ENCODE results near the gene VAPB.

DNA sequence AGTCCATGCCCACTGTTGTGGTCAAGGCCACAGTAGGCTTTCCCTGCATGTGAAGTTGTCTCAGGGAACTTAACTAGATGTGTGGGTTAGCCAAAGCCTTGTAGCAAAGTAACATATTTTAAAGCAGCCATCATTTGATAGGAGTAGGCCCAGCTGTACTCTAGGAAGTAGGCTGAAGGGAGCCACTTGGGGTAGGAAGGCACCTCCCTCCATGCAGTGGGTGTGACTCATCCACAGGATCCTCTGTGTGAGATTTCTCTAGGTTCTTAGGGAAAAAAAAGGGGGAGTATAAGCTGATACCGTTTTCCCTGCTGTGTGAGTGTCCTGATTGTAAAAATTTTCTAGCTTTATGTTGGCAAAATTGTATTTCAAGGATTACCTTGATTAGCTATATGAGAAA, 44.7 kb downstream of the VAPB start:
- TF ChIP-seq POLR2A (IDR thresholded peaks at IDR 0.05) (no peak), EP300 (IDR thresholded peaks at IDR 0.05) (no peak)
- TF ChIP-seq, protein P1, sequence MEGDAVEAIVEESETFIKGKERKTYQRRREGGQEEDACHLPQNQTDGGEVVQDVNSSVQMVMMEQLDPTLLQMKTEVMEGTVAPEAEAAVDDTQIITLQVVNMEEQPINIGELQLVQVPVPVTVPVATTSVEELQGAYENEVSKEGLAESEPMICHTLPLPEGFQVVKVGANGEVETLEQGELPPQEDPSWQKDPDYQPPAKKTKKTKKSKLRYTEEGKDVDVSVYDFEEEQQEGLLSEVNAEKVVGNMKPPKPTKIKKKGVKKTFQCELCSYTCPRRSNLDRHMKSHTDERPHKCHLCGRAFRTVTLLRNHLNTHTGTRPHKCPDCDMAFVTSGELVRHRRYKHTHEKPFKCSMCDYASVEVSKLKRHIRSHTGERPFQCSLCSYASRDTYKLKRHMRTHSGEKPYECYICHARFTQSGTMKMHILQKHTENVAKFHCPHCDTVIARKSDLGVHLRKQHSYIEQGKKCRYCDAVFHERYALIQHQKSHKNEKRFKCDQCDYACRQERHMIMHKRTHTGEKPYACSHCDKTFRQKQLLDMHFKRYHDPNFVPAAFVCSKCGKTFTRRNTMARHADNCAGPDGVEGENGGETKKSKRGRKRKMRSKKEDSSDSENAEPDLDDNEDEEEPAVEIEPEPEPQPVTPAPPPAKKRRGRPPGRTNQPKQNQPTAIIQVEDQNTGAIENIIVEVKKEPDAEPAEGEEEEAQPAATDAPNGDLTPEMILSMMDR (IDR thresholded peaks at IDR 0.05) = no peak
